Measurements from ENCODE around the gene FAM153A.
"Not testable (repeated sequence)": the region's sequence is repeated elsewhere in the genome, so short reads cannot be mapped to it uniquely, and the experiment has no call there.

FAM153A gene

DNA sequence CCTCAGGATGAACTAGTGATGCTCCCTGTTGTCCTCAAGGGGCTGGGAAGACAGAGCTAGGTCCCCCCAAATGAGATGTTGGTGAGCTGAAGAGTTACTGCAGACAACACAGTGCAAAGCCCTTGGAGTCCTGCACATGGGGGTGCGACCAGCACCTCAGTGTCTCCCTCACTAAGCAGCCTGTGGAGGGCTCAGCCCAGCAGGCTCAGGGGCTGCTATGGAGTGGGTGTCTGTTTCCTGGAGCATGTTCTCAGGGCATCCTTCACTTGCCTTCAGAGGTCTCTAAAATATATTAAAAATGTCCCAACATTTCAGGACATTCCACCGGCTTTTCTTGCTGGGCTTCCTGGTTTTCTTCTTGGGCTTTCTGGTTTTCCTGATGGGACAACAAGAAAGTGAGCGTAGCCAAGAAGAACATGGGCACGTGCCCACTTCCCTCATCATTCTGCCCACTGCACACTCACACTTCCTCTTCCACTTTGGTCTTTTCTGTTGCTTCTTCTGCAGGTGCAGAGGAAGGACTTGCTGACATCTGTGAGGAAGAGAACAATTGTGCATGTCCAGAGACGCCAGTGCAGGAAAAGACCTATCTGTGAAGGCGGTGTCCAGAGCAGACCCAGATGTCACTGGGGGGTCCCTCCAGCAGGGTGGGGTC is 58.7 kb downstream of the FAM153A start:
- not testable (repeated sequence) for DNase-seq

DNA sequence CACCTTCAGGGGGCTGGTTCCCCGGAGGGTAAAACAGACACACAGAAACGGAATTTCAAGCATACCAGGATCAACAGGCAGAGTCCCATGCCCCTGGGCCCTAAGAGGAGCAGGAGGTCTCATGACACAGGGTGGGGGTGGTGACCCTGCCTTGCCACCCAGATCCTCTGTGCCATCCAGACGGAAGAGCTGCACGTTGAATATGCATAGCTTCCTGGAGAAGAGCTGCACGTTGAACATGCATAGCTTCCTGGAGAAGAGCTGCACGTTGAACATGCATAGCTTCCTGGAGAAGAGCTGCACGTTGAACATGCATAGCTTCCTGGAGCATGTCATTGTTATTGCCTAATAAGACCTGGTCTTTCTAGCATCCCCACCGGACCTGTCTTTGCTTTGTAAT is 59.9 kb downstream of the FAM153A start:
- not testable (repeated sequence) for DNase-seq

- not testable (repeated sequence) for DNase-seq
Observed at GRCh38 chr5:177719989-177720388, 62.7 kb downstream of the FAM153A start.

DNA sequence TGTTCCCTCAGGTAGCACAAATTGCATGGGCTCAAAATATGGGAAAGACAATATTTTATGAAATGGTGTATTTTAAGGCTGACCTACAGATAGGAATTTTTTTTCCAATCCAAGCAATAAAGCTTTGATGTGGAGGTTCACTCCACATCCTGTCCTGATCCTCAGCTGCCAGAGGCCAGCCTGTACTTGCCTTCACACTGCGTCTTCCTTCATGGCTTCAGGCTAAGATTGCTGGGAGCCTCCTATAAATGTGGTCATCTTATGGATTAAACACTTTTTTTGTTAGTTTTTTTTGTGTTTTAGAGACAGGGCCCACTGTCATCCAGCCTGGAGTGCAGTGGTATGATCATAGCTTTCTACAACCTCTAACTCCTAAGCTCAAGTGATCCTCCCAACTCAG is 67.3 kb downstream of the FAM153A start:
- DNase-seq: not testable (repeated sequence)

DNA sequence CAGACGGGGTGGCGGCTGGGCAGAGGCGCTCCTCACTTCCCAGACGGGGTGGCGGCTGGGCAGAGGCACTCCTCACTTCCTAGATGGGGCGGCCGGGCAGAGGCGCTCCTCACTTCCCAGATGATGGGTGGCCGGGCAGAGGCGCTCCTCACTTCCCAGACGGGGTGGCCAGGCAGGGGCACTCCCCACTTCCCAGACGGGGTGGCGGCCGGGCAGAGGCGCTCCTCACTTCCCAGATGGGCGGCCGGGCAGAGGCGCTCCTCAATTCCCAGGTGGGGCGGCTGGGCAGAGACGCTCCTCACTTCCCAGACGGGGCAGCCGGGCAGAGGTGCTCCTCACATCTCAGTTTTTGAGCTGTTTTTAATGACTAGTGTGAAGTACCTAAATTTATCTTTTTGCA is 86.6 kb downstream of the FAM153A start:
- DNase-seq: not testable (repeated sequence)

DNA sequence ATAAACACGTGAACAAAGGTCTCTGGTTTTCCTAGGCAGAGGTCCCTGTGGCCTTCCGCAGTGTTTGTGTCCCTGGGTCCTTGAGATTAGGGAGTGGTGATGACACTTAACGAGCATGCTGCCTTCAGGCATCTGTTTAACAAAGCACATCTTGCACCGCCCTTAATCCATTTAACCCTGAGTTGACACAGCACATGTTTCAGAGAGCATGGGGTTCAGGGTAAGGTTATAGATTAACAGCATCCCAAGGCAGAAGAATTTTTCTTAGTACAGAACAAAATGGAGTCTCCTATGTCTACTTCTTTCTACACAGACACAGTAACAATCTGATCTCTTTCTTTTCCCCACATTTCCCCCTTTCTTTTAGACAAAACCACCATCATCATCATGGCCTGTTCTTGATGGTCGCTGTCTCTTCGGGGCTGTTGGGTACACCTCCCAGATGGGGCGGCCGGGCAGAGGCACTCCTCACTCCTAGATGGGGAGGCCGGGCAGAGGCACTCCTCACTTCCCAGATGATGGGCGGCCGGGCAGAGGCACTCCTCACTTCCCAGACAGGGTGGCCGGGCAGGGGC is 87.3 kb downstream of the FAM153A start:
- not testable (repeated sequence) for DNase-seq

GRCh38 chr5:177694518-177694835 is 88.2 kb downstream of the FAM153A start:
- DNase-seq: not testable (repeated sequence)

DNA sequence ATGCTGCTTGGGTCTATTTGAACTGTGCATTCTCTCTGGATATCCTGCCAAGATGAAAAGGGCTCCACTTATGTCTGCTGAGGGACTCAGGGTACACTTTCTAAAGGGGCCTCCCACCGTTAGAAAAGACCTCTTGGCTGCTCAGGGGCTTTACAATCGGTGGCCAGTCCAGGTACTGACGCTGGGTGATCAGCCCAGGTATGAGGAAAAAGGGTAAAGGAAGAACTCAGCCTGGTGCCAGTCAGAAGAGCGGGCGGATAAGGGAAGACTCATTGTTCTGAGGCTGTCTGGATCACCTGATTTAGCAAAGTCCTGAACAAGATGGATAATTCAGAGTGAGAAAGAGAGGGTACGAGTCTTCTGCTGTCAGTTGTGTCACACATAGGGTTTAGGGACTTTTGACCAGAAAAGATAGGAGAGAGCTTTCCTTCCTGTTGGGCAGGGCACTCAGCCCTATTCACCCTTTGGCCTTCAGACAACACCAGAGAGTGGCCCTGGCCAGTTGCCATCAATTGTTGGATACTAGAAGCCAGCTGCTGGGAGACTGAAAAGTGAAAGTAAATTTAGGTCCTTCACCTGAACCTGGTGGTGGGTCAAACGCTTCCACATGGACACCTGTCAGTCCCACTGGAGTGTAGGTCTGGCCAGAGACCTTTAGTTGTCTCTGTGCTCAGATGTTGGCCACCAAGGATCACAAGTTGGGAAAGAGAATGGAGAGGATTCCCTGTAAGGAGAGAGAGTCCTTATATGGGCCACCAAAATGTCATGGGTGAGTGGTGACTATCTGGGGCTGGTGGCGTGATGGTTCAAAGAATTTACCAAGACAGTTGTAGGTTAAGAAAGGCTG is 88.8 kb downstream of the FAM153A start:
- DNase-seq: not testable (repeated sequence)

DNA sequence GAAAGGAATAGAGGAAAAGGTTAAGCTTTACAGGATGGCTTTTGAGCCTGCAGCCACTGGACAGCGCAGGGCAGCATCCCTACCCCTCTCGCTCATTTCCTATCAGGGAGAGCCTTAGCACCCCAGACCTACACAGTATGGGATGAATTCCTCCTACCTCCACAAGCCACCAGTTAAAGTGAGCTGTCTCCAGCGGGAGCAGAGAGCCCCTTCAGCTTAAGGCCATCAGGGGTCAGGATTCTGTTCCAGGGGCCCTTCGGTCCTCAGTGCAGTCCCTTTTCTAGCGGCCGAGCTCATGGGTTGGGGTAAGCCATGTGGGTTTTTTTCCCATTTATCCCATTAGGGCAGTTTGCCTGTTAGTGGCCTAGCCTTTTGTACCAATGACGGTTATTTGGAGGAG is 89.7 kb downstream of the FAM153A start:
- not testable (repeated sequence) for DNase-seq

DNA sequence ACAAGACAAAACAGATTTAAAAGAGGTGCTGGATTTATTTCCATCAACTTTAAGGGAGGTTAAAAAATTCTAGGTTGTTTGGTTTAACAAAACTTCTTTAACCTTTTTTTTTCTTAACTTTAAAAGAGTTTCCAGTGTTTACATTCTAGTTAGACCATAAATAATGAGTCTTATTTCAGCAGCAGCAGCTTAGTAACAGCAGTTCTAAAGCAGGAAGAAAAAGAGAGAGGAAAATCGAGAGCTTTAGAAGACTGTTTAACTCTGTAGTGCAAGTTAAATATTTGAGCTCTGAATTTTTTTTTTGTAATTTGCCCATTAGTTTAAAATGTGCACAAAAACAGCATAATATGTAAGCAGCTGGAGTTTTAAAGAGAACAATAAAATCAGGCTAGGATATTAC is 90.2 kb downstream of the FAM153A start:
- DNase-seq: not testable (repeated sequence)

DNA sequence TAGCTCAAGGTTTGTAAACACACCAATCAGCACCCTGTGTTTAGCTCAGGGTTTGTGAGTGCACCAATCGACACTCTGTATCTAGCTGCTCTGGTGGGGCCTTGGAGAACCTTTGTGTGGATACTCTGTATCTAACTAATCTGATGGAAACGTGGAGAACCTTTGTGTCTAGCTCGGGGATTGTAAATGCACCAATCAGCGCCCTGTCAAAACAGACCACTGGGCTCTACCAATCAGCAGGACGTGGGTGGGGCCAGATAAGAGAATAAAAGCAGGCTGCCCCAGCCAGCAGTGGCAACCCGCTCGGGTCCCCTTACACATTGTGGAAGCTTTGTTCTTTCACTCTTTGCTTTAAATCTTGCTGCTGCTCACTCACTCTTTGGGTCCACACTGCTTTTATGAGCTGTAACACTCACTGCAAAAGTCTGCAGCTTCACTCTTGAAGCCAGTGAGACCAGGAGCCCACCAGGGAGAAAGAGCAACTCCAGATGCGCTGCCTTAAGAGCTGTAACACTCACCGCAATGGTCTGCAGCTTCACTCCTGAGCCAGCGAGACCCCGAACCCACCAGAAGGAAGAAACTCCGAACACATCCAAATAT is 93.6 kb downstream of the FAM153A start:
- not testable (repeated sequence) for DNase-seq

GRCh38 chr5:177688091-177688490 is 94.6 kb downstream of the FAM153A start:
- DNase-seq: not testable (repeated sequence)

DNA sequence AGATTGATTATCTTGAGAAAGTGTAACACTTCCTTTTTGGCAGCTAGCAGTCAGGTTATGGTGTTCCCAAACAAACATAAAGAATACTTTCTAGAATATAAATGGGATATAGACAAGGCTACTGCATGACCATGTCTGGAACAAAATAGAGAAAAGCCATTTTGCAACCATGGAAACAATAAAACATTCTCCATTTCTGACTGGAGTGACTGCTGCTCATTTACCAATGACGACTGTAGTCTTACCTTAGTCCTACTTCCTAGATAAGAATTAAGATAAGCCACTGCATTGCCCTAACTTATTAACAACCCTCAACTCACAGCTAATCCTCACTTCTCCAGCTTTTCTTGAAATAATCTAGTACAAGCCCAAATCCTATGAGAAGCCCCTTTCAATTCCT is 100.8 kb downstream of the FAM153A start:
- not testable (repeated sequence) for DNase-seq
